HG02571 (cell line): ENCODE results near the gene ARID4B.
"Not testable (repeated sequence)": the region's sequence is repeated elsewhere in the genome, so short reads cannot be mapped to it uniquely, and the experiment has no call there.

Experiments
- ATAC-seq: cut with Tn5 transposase; IDR thresholded peaks from one replicate; pipeline ENCODE4 v1.9.1; 2021; ENCODE audit warnings: mild to moderate bottlenecking, moderate library complexity; ENCODE audit not compliant: unreplicated experiment

Gene ARID4B

GRCh38 chr1:235328271-235329138, 526 bp upstream of the ARID4B start, which contains the start of gene GGPS1:
GGPS1 (plus strand) TSS chr1:235328570; CDS start chr1:235335265, 6,695 bp downstream.
- peak; percentile 68 for ATAC-seq

GRCh38 chr1:235326719-235327558, 1.0 kb downstream of the ARID4B start:
- no peak for ATAC-seq

GRCh38 chr1:235325854-235326253, 2.1 kb downstream of the ARID4B start:
- no peak for ATAC-seq

- no peak for ATAC-seq
These were observed 2.8 kb downstream of the ARID4B start for GRCh38 chr1:235325139-235325538.

- ATAC-seq, result no peak
These were observed 3.7 kb downstream of the ARID4B start for GRCh38 chr1:235324296-235324695.

GRCh38 chr1:235320521-235321179, 7.3 kb downstream of the ARID4B start:
- ATAC-seq, result no peak

GRCh38 chr1:235319255-235319654, 8.7 kb downstream of the ARID4B start:
- ATAC-seq, result no peak

- no peak for ATAC-seq
These were observed 10.8 kb downstream of the ARID4B start for GRCh38 chr1:235317168-235317567.

GRCh38 chr1:235315735-235316134, 12.2 kb downstream of the ARID4B start:
- ATAC-seq, result no peak

- ATAC-seq, result no peak
These were observed 12.8 kb downstream of the ARID4B start for GRCh38 chr1:235315173-235315572.

- no peak for ATAC-seq
These were observed 13.9 kb downstream of the ARID4B start for GRCh38 chr1:235313931-235314678.

- ATAC-seq, result no peak
These were observed 14.7 kb downstream of the ARID4B start for GRCh38 chr1:235313262-235313661.

GRCh38 chr1:235309206-235309605, 18.8 kb downstream of the ARID4B start:
- ATAC-seq, result not testable (repeated sequence)

- no peak for ATAC-seq
These were observed 20.5 kb downstream of the ARID4B start for GRCh38 chr1:235307158-235308124.

- ATAC-seq, result no peak
These were observed 23.2 kb downstream of the ARID4B start for GRCh38 chr1:235304549-235305451.

- ATAC-seq, result no peak
These were observed 25.8 kb downstream of the ARID4B start for GRCh38 chr1:235302143-235302542.

GRCh38 chr1:235299169-235299858, 28.7 kb downstream of the ARID4B start:
- no peak for ATAC-seq

GRCh38 chr1:235298758-235299157, 29.2 kb downstream of the ARID4B start:
- ATAC-seq, result no peak
